K562 (cell line): Measurements from ENCODE around the gene CLCN1. TPM values are rescaled to one million over a fixed set of nuclear protein-coding genes. Genes with fewer than 3 reads are reported as not detected.

ENCODE experiments used
- BCLAF1 ChIP-seq, 2 experiments: fragments of 450-650 bp in 1 of 2; IDR thresholded peaks; 2 replicates each; pipeline ENCODE4 v1.6.1; 2011 to 2017; ENCODE audit warnings: low read depth in 2 of 2, antibody characterized with exemption in 1 of 2, borderline replicate concordance in 1 of 2, low read length in 1 of 2, mild to moderate bottlenecking in 1 of 2, mixed read lengths in 1 of 2; ENCODE audit not compliant: control insufficient read depth in 1 of 2
- ETV1 ChIP-seq: fragments of 450-650 bp; conservative IDR thresholded peaks from 2 replicates; pipeline ENCODE4 v1.6.1; 2016; ENCODE audit warnings: missing genetic modification characterization, control low read depth, low read depth, missing compliant biosample characterization
- FIP1L1 ChIP-seq: fragments of 200-400 bp; formaldehyde crosslinking; IDR thresholded peaks from 2 replicates; pipeline ENCODE4 v1.6.1; 2018; ENCODE audit warnings: mild to moderate bottlenecking, low read depth, low read length; ENCODE audit not compliant: poor library complexity, severe bottlenecking
- JUN ChIP-seq, 2 experiments: sonication (generic) in 1 of 2; formaldehyde crosslinking in 1 of 2; IDR thresholded peaks; 2 replicates each; pipeline versions ENCODE4 v1.6.1 to v1.8.0; 2012 to 2022; ENCODE audit warnings: borderline replicate concordance in 2 of 2, mild to moderate bottlenecking in 2 of 2, improper control_type of control experiment in 1 of 2, low read depth in 1 of 2, low read length in 1 of 2, missing genetic modification reagents in 1 of 2
- KDM4B ChIP-seq, 2 experiments: fragments of 450-650 bp in 1 of 2; sonication (generic) in 1 of 2; IDR thresholded peaks; 2 replicates each; pipeline ENCODE4 v1.6.1; 2016 to 2017; ENCODE audit warnings: borderline replicate concordance in 2 of 2, antibody characterized with exemption in 1 of 2, low read depth in 1 of 2, mild to moderate bottlenecking in 1 of 2
- L3MBTL2 ChIP-seq: fragments of 450-650 bp; IDR thresholded peaks from 2 replicates; pipeline ENCODE4 v1.6.1; 2016; ENCODE audit warnings: mild to moderate bottlenecking, moderate library complexity
- PHF21A ChIP-seq: fragments of 450-650 bp; IDR thresholded peaks from 2 replicates; pipeline ENCODE4 v1.6.1; 2017; ENCODE audit warnings: low read depth, borderline replicate concordance
- PHF8 ChIP-seq: fragments of 200-600 bp; sonication (generic); IDR thresholded peaks from 2 replicates; pipeline ENCODE4 v1.6.1; 2012; ENCODE audit warnings: mixed run types, mild to moderate bottlenecking, inconsistent platforms, low read length, moderate library complexity, borderline replicate concordance
- SMAD4 ChIP-seq: fragments of 250-450 bp; sonication (Bioruptor Pico); conservative IDR thresholded peaks from 2 replicates; pipeline ENCODE4 v1.8.0; 2021; ENCODE audit warnings: inconsistent platforms, mild to moderate bottlenecking, moderate library complexity
- SOX6 ChIP-seq: fragments of 450-650 bp; IDR thresholded peaks from 2 replicates; pipeline ENCODE4 v1.6.1; 2014; ENCODE audit warnings: mild to moderate bottlenecking
- SPI1 ChIP-seq: IDR thresholded peaks from 2 replicates; pipeline ENCODE4 v1.6.1; 2011; ENCODE audit warnings: low read depth, low read length, control low read depth, borderline replicate concordance
- STAT6 ChIP-seq: sonication (generic); formaldehyde crosslinking; IDR thresholded peaks from 2 replicates; pipeline ENCODE4 v1.8.1; 2023; ENCODE audit warnings: mild to moderate bottlenecking, missing genetic modification reagents
- TAF7 ChIP-seq: fragments of 450-650 bp; IDR thresholded peaks from 2 replicates; pipeline ENCODE4 v1.6.1; 2016; ENCODE audit warnings: missing genetic modification characterization, missing compliant biosample characterization
- ZMIZ1 ChIP-seq, 2 experiments: fragments of 150-350 bp in 1 of 2; IDR thresholded peaks; 2 replicates each; pipeline ENCODE4 v1.6.1; 2012 to 2016; ENCODE audit warnings: low read depth in 2 of 2, low read length in 2 of 2, mild to moderate bottlenecking in 1 of 2, moderate library complexity in 1 of 2
- ZNF24 ChIP-seq: fragments of 450-650 bp; IDR thresholded peaks from 2 replicates; pipeline ENCODE4 v1.6.1; 2016
- polyA plus RNA-seq, 8 experiments: library from polyadenylated mRNA; depleted of rRNA in 4 of 8; stranded (reverse) in 5 of 8; unstranded in 3 of 8; fragments of >200 nt; fragmentation: Nextera tagmentation in 2 of 8; fragmentation: Illumina TruSeq in 1 of 8; extraction: Ambion mirVana in 2 of 8; extraction: Trizol in 1 of 8; gene quantifications; 2 replicates each; pipeline versions ENCODE4 v1.2.1 to v1.2.3, GENCODE V29; 2011 to 2014; ENCODE audit warnings: inconsistent platforms in 1 of 8, missing spikeins in 1 of 8
- total RNA-seq, 7 experiments: library from RNA; depleted of rRNA in 6 of 7; stranded (reverse); fragments of >200 nt in 6 of 7; fragmentation: Illumina TruSeq in 2 of 7; extraction: Trizol in 2 of 7; gene quantifications; 2 replicates each; pipeline versions ENCODE4 v1.2.1 to v1.2.3, GENCODE V29; 2011 to 2021; ENCODE audit warnings: low replicate concordance in 1 of 7

The CLCN1 gene
- total and polyA plus RNA-seq, 9 of the 15 experiments (the other 6 are each of a cell fraction or from before 2014, with no cell fraction given): 0.01 to 0.11 (median 0.04) TPM; not detected in 4

- TF ChIP-seq STAT6 (peak; percentile 39; the same call in 1 of the 2 replicates), PHF8 (peak; percentile 14; the same call in 1 of the 2 replicates), SMAD4 (CRISPR knock-in tag) (peak; percentile 40; the same call in 1 of the 2 replicates), PHF21A (0 out of 2 replicates have a peak, but pooled peaks have one; percentile 43), JUN (IDR thresholded peaks at IDR 0.05; ENCODE audit: borderline replicate concordance, low read depth, low read length) (0 out of 2 replicates have a peak, but pooled peaks have one; percentile 23), JUN (CRISPR knock-in tag; IDR thresholded peaks at IDR 0.05; ENCODE audit: borderline replicate concordance) (no peak), TAF7 (tag) (no peak), ZMIZ1 (IDR thresholded peaks at IDR 0.05; ENCODE audit: low read depth in 2 of 2, low read length in 2 of 2) (peak in 1 of 2 experiments; percentile 25; a peak in 1 of 4 replicates), SPI1 (peak; percentile 24; the same call in 1 of the 2 replicates), ZNF24 (0 out of 2 replicates have a peak, but pooled peaks have one; percentile 40), BCLAF1 (IDR thresholded peaks at IDR 0.05; ENCODE audit: borderline replicate concordance in 1 of 2, control insufficient read depth in 1 of 2, low read depth in 2 of 2, low read length in 1 of 2) (0 out of 4 replicates have a peak, but pooled peaks of 1 of the 2 experiments have one; percentile 66), FIP1L1 (peak; percentile 59), SOX6 (0 out of 2 replicates have a peak, but pooled peaks have one; percentile 50), ETV1 (tag) (peak; percentile 55; the same call in 1 of the 2 replicates), L3MBTL2 (peak; percentile 85), KDM4B (IDR thresholded peaks at IDR 0.05; ENCODE audit: borderline replicate concordance in 2 of 2, low read depth in 1 of 2) (0 out of 4 replicates have a peak, but pooled peaks of 1 of the 2 experiments have one; percentile 55)
Observed at GRCh38 chr7:143345428-143345900, 29.6 kb downstream of the CLCN1 start (continued).
